HL-60 (cell line): ENCODE measurements around the gene TGFBR3.

ENCODE experiments used
- CTCF ChIP-seq: IDR thresholded peaks from one replicate; pipeline ENCODE4 v1.5.1; 2011; ENCODE audit warnings: low read length, control low read depth, inconsistent platforms; ENCODE audit not compliant: insufficient read depth
- POLR2AphosphoS5 ChIP-seq: IDR thresholded peaks from 2 replicates; pipeline ENCODE4 v1.6.1; 2012; ENCODE audit warnings: low read depth

GRCh38 chr1:91730801-91731732 is 154.9 kb downstream of the TGFBR3 start:
- TF ChIP-seq CTCF (no peak), POLR2AphosphoS5 (0 out of 2 replicates have a peak, but pooled peaks have one; percentile 23)
